Testis (tissue), 2 donors: ENCODE data around the gene C10orf105.

Experiments
- CTCF ChIP-seq, 3 experiments: fragments of 450-650 bp in 2 of 3; fragments of 200-600 bp in 1 of 3; sonication (generic) in 1 of 3; IDR thresholded peaks; one replicate each; pipeline ENCODE4 v1.5.1; 2016 to 2019; ENCODE audit warnings: antibody characterized with exemption in 3 of 3, mild to moderate bottlenecking in 2 of 3, moderate library complexity in 1 of 3
- POLR2A ChIP-seq: fragments of 450-650 bp; IDR thresholded peaks from one replicate; pipeline ENCODE4 v1.6.1; 2017; ENCODE audit warnings: antibody characterized with exemption, mild to moderate bottlenecking, moderate library complexity

GRCh38 chr10:71740069-71740653 is 20.6 kb upstream of the C10orf105 start:
- TF ChIP-seq CTCF (IDR thresholded peaks at IDR 0.05) = no peak
- TF ChIP-seq POLR2A = no peak
